ENCODE results near the gene ZDHHC19. TPM values are rescaled to one million over a fixed set of nuclear protein-coding genes. Genes with fewer than 3 reads are reported as not detected.

ZDHHC19 gene
- 0.22 to 0.35 TPM (median 0.29 TPM) in 4 of 5 replicates, not detected in the other for total RNA-seq (2022; extraction: Qiagen RNA extraction)

GRCh38 chr3:196210673-196211556, at the start of gene ZDHHC19:
ZDHHC19 (minus strand) TSS chr3:196211400; CDS start chr3:196211315, 85 bp downstream.

GRCh38 chr3:196216089-196216564, 4.9 kb upstream of the ZDHHC19 start, which contains the start of gene SLC51A:
SLC51A (plus strand) TSS chr3:196216534; CDS start chr3:196216713, 179 bp downstream.

Other genes starting within 250 kb of the ZDHHC19 start
- gene TFRC, start 129.3 kb downstream of the ZDHHC19 start, total RNA-seq (2022; extraction: Qiagen RNA extraction), result 79.8 to 100 TPM (median 83.6 TPM) in 5 replicates
- 0.11 TPM in 1 of 5 replicates, not detected in the others for gene SLC51A, start 5.1 kb upstream of the ZDHHC19 start, total RNA-seq (2022; extraction: Qiagen RNA extraction)
- gene PCYT1A, start 76.3 kb upstream of the ZDHHC19 start, total RNA-seq (2022; extraction: Qiagen RNA extraction), result 29.1 to 44.1 TPM (median 30.2 TPM) in 5 replicates
- gene DYNLT2B, start 106.8 kb upstream of the ZDHHC19 start, total RNA-seq (2022; extraction: Qiagen RNA extraction), result 24.0 to 25.1 TPM (median 24.7 TPM) in 5 replicates
- gene TM4SF19, start 127.0 kb upstream of the ZDHHC19 start, total RNA-seq (2022; extraction: Qiagen RNA extraction), result 7.0 to 8.0 TPM (median 7.2 TPM) in 5 replicates
- 5.9 to 9.0 TPM (median 8.1 TPM) in 5 replicates for gene UBXN7, start 221.0 kb upstream of the ZDHHC19 start, total RNA-seq (2022; extraction: Qiagen RNA extraction)